GM20000 (cell line): Measurements from ENCODE around the gene RHPN2.

Experiments
- DNase-seq: peaks from one replicate; pipeline ENCODE4 v3.0.0; 2012; ENCODE audit warnings: low spot score
- TF ChIP-seq, protein P1 (sequence below): IDR thresholded peaks from 2 replicates; pipeline ENCODE4 v1.5.1; 2012; ENCODE audit warnings: mild to moderate bottlenecking, control low read depth; ENCODE audit errors: extremely low read depth, missing control alignments

Gene RHPN2

DNA sequence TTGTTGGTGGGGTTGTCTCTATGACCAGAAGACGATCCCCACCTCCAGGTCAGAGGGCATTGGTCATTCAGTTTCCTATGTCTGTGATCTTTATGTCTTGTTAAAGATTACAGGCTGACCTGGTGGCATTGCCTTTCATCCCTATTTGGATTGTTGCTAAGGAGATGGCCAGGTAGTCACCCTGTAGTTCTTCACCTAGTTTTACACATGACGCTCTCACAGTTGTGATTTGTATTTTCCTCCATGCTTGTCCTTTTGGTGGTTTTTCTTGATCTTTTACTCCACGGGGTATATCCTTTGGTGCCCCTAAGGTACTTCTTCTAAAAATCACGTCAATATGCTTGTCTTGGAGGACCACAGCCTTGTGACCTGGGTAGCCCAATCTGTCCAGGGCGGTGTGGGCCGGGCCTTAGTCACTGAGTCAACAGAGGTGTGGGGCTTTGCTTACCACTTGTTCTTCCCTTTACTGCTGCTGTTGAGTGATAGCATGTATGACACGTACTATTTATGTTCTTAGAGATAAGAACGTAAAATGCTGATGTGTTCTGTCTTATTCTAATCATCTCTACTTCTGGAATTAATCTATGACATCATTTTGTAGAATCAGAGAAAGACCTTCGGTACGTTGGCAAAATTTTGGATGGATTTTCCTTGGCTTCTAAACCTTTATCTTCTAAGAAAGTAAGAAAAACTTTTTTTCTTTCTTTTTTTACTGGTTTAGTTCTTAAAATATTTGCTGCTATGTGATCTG, 36.4 kb upstream of the RHPN2 start:
- no peak for DNase-seq
- TF ChIP-seq, protein P1, sequence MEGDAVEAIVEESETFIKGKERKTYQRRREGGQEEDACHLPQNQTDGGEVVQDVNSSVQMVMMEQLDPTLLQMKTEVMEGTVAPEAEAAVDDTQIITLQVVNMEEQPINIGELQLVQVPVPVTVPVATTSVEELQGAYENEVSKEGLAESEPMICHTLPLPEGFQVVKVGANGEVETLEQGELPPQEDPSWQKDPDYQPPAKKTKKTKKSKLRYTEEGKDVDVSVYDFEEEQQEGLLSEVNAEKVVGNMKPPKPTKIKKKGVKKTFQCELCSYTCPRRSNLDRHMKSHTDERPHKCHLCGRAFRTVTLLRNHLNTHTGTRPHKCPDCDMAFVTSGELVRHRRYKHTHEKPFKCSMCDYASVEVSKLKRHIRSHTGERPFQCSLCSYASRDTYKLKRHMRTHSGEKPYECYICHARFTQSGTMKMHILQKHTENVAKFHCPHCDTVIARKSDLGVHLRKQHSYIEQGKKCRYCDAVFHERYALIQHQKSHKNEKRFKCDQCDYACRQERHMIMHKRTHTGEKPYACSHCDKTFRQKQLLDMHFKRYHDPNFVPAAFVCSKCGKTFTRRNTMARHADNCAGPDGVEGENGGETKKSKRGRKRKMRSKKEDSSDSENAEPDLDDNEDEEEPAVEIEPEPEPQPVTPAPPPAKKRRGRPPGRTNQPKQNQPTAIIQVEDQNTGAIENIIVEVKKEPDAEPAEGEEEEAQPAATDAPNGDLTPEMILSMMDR = no peak

DNA sequence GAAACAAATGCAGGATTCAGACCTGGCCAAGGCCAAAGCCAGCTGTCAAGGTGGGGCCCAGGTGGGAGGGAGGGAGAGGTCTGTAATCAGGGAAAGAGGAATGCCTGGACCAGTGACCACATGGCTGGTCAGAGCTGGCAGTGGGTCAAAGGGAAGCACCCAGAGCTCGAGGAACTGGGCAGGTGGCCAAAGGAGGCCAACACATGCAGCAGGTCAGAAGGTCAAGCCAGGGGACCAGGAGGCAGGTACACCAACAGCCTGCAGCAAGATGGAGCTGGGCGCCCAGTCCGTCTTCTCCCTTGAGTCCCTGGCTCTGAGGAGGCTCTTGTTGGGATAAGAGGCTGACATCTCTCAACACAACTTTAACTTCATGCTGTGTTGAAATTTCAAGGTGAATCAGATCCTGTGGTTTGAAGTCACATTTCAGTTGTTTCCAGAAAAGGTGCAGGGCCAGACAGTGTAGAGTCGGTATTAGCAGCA, 33.4 kb upstream of the RHPN2 start:
- no peak for DNase-seq
- TF ChIP-seq, protein P1 = no peak

DNA sequence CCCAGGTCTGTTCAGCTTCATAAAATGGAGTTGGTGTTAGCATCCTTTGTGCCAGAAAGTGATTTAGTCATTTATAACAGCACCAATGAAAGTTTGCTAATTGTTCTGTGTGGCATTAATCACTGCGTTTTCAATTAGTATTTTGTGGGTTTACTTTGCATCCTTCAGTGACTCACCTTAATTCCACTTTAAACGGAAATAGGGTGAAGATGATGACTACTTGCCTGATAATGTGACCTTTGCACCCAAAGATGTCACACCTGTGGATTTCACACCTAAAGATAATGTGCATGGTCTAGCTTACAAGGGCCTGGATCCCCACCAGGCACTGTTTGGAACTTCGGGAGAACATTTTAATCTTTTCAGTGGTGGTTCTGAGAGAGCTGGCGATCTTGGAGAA, 31.3 kb upstream of the RHPN2 start:
- TF ChIP-seq, protein P1 = no peak
- no peak for DNase-seq

DNA sequence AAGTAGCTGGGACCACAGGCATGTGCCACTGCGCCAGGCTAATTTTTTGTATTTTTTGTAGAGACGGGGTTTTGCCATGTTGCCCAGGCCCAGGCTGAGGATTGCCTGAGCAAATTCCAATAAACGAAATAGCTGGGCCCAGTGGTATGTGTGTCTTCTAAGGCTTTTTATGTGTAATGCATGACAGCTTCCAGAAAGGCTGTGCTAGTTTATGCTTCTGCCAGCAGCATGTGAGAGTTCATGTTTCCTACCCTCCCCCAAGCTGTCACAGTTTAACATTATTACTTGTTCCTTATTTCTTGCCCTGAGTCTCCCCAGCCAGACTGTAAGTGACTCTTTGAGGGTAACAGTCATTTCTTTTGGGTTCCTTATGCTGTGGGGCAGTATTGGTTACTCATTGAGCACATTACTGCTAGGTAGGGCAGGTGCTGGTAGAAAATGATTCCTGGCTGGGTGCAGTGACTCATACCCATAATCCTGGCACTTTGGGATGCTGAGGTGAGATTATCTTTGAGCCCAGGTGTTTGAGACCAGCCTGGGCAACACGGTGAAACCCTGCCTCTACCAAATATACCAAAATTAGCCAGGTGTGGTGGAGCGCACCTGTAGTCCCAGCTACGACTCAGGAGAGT, 29.9 kb upstream of the RHPN2 start:
- DNase-seq = no peak
- TF ChIP-seq, protein P1 = no peak

DNA sequence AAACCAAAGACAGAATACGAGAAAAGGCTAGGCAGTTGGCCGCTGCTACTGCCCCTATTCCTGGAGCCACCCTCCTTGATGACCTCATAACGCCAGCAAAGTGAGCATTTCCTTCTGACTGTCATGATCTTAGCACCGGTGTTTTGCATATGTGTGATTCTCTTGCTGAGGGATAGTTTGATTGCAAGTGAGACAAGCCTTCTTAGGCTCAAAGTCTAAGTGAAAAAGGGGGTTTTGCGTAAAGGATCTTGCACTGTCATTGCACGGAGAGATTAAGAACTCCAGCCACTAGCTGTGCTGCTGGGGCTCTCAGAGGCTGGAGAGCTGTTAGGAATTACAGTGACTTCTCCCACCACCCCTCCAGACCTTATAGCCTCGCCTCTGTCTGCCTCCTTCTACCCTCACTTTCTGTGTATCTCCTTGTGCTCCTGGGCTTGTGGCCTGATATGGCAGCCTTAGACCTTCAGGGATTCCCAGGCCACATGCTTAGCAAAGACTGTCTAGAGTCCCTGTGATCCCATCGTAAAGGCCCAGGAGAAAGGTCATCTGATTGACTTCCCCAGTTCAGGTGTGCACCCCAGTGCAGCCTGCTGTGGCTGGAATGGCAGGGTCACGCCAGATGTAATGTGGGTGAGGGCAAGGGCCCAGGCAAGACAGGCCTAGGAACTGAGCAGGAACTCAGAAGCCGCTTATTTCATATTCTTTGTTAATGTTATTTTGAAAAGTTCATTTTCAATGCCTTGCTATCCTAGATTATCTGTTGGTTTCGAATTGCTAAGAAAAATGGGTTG, 28.9 kb upstream of the RHPN2 start:
- TF ChIP-seq, protein P1 = no peak
- no peak for DNase-seq

DNA sequence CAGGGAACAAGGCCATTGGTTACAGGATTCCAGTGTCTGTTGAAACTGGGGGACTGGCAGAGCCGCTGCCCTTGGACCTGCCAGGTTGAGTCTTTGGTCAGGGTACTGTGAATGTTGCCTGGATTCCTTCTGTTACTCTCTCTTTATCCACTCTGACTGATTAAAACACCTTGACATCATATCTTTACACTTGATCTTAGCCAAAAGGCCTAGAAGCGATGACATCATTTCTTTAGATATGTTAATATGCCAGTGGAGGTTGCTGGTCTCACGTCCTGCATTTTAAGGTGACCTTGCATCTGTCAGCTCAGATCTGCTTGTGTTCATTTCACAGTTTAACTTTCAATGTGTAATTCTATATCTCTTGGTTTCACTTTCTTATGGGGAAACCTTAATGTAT, 25.5 kb upstream of the RHPN2 start:
- TF ChIP-seq, protein P1 = no peak
- no peak for DNase-seq

DNA sequence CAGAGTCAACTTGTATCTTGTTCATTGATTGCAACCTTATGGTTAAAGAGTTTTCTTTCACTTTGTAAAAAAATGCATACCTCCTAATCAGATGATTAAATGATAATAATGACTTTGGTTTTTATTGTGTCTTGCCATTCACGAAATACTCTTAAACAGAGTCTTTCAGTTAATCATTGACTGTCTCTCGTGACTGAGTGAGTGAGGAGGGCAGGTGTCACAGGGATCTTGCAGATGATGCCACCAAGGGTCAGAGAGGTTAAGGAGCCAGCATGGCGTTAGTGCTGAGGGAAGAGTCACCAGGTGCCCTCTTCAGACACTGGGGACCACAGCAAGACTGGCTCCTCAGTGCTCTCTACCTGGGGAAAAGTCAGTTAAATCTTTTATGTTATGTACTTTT, 24.3 kb upstream of the RHPN2 start:
- DNase-seq = no peak
- TF ChIP-seq, protein P1 = no peak
